ENCODE measurements around the gene LRPAP1.
"Not testable (repeated sequence)": the region's sequence is repeated elsewhere in the genome, so short reads cannot be mapped to it uniquely, and the experiment has no call there.

Gene LRPAP1

DNA sequence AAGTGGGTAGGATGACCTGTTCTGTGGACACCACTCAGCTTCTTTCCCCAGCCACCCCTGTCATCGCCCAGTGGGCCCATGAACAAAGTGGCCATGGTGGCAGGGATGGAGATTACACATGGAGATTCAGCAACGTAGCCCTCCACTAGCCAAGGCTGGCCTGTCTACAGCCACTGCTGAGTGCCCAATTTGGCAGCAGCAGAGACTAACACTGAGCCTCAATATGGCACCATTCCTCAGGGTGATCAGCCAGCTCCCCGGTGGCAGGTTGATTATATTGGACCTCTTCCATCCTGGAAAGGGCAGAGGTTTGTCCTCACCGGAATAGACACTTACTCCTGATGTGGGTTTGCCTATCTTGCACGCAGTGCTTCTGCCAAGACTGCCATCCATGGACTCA lies 73.1 kb downstream of the LRPAP1 start:
- not testable (repeated sequence) for H3K4me2 ChIP-seq (ENCODE audit: low read length); H4K91ac ChIP-seq (ENCODE audit: low read depth, low read length); H3K9me3 ChIP-seq (ENCODE audit: insufficient read depth, low read depth, low read length); DNase-seq; H3K4me3 ChIP-seq (ENCODE audit: low read depth, low read length); H3K9ac ChIP-seq (ENCODE audit: low read length); H3K27ac ChIP-seq (ENCODE audit: low read depth, low read length); H2AFZ ChIP-seq (ENCODE audit: insufficient read depth, low read length, poor library complexity); H2BK12ac ChIP-seq (ENCODE audit: low read length); H2AK5ac ChIP-seq (ENCODE audit: low read length); H3K4me1 ChIP-seq (ENCODE audit: control insufficient read depth in 1 of 2, insufficient read depth in 2 of 2, low read length in 2 of 2); H3K4ac ChIP-seq (ENCODE audit: low read depth, low read length); H2BK5ac ChIP-seq (ENCODE audit: low read depth, low read length, poor library complexity); H4K8ac ChIP-seq (ENCODE audit: low read depth, low read length); H3K36me3 ChIP-seq (ENCODE audit: control insufficient read depth in 1 of 2, insufficient read depth in 2 of 2, low read length in 2 of 2); H2BK120ac ChIP-seq (ENCODE audit: insufficient read depth, low read length, poor library complexity); H4K12ac ChIP-seq (ENCODE audit: low read depth, low read length); H3K14ac ChIP-seq (ENCODE audit: low read length); H3K79me1 ChIP-seq (ENCODE audit: low read length); H3K79me2 ChIP-seq (ENCODE audit: control insufficient read depth, insufficient read depth, low read length, poor library complexity); H3K18ac ChIP-seq (ENCODE audit: low read length); H3K23ac ChIP-seq (ENCODE audit: low read length)
- WGBS (ENCODE audit: extremely low coverage, insufficient coverage, insufficient read length) = no CpG with 5 or more reads among the region's 5 CpGs
- peaks cover 12% of the 10 kb centered on the region for H3K27me3 ChIP-seq (ENCODE audit: insufficient read depth, low read length)

DNA sequence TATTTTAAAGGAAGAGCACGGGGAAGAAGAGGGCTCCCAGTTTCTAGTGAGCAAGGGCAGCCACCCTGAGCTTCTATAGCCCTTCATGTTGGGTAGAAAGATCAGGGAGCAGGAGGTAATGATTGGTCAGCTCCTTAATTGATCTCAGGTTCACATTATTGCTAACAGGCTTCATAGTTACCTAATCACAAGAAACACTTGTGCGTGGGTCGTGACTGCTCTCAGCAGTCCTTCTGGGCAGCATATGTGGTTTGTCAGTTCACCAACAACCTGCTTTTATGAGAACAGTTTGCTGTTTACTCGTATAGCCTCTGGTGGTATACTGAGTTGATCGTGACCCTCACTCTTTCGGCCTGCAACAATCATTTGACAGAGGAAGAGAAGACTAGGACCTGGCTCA lies 73.9 kb downstream of the LRPAP1 start:
- H3K27ac ChIP-seq (ENCODE audit: low read depth, low read length) = no peak overlapping the region
- peaks cover 6% of the 10 kb centered on the region for H3K27me3 ChIP-seq (ENCODE audit: insufficient read depth, low read length)
- H2AFZ ChIP-seq (ENCODE audit: insufficient read depth, low read length, poor library complexity) = no peak overlapping the region
- no peak overlapping the region for H3K14ac ChIP-seq (ENCODE audit: low read length)
- no peak overlapping the region for H4K91ac ChIP-seq (ENCODE audit: low read depth, low read length)
- H2BK5ac ChIP-seq (ENCODE audit: low read depth, low read length, poor library complexity) = no peak overlapping the region
- H3K23ac ChIP-seq (ENCODE audit: low read length) = no peak overlapping the region
- H4K8ac ChIP-seq (ENCODE audit: low read depth, low read length) = no peak overlapping the region
- no peaks in the 10 kb centered on the region for H3K36me3 ChIP-seq (ENCODE audit: control insufficient read depth in 1 of 2, insufficient read depth in 2 of 2, low read length in 2 of 2)
- peaks cover 6% of the 10 kb centered on the region for H3K9me3 ChIP-seq (ENCODE audit: insufficient read depth, low read depth, low read length)
- H3K79me1 ChIP-seq (ENCODE audit: low read length) = no peaks in the 10 kb centered on the region
- no peak for DNase-seq
- no peak overlapping the region for H2BK120ac ChIP-seq (ENCODE audit: insufficient read depth, low read length, poor library complexity)
- no peak overlapping the region for H3K9ac ChIP-seq (ENCODE audit: low read length)
- no peak overlapping the region for H3K4me2 ChIP-seq (ENCODE audit: low read length)
- no peak overlapping the region for H4K12ac ChIP-seq (ENCODE audit: low read depth, low read length)
- no peak overlapping the region for H2AK5ac ChIP-seq (ENCODE audit: low read length)
- no peak overlapping the region for H3K18ac ChIP-seq (ENCODE audit: low read length)
- WGBS (ENCODE audit: extremely low coverage, insufficient coverage, insufficient read length) = no CpG with 5 or more reads among the region's 6 CpGs
- H3K4me3 ChIP-seq (ENCODE audit: low read depth, low read length) = no peak overlapping the region
- no peak overlapping the region for H2BK12ac ChIP-seq (ENCODE audit: low read length)
- no peak overlapping the region for H3K4ac ChIP-seq (ENCODE audit: low read depth, low read length)
- no peaks in the 10 kb centered on the region for H3K4me1 ChIP-seq (ENCODE audit: control insufficient read depth in 1 of 2, insufficient read depth in 2 of 2, low read length in 2 of 2)
- no peaks in the 10 kb centered on the region for H3K79me2 ChIP-seq (ENCODE audit: control insufficient read depth, insufficient read depth, low read length, poor library complexity)

GRCh38 chr4:3455596-3455995 lies 76.6 kb downstream of the LRPAP1 start:
- H3K18ac ChIP-seq (ENCODE audit: low read length); H2BK12ac ChIP-seq (ENCODE audit: low read length); H4K8ac ChIP-seq (ENCODE audit: low read depth, low read length); H3K4me1 ChIP-seq (ENCODE audit: control insufficient read depth in 1 of 2, insufficient read depth in 2 of 2, low read length in 2 of 2); H4K91ac ChIP-seq (ENCODE audit: low read depth, low read length); H3K4ac ChIP-seq (ENCODE audit: low read depth, low read length); H2BK5ac ChIP-seq (ENCODE audit: low read depth, low read length, poor library complexity); DNase-seq; H2BK120ac ChIP-seq (ENCODE audit: insufficient read depth, low read length, poor library complexity); H4K12ac ChIP-seq (ENCODE audit: low read depth, low read length); H3K9me3 ChIP-seq (ENCODE audit: insufficient read depth, low read depth, low read length); H2AFZ ChIP-seq (ENCODE audit: insufficient read depth, low read length, poor library complexity); H2AK5ac ChIP-seq (ENCODE audit: low read length); H3K79me2 ChIP-seq (ENCODE audit: control insufficient read depth, insufficient read depth, low read length, poor library complexity); H3K9ac ChIP-seq (ENCODE audit: low read length); H3K23ac ChIP-seq (ENCODE audit: low read length); H3K27ac ChIP-seq (ENCODE audit: low read depth, low read length); H3K27me3 ChIP-seq (ENCODE audit: insufficient read depth, low read length); H3K4me3 ChIP-seq (ENCODE audit: low read depth, low read length); H3K36me3 ChIP-seq (ENCODE audit: control insufficient read depth in 1 of 2, insufficient read depth in 2 of 2, low read length in 2 of 2); H3K4me2 ChIP-seq (ENCODE audit: low read length); H3K14ac ChIP-seq (ENCODE audit: low read length); H3K79me1 ChIP-seq (ENCODE audit: low read length): not testable (repeated sequence)
- no CpG with 5 or more reads among the region's 3 CpGs for WGBS (ENCODE audit: extremely low coverage, insufficient coverage, insufficient read length)

Measured in trophoblast cell (in vitro differentiated cells and primary cell).